OCI-LY7 (cell line): ENCODE measurements around the gene XPNPEP1. TPM values are rescaled to one million over a fixed set of nuclear protein-coding genes. Genes with fewer than 3 reads are reported as not detected.

Experiments used
- BruUV-seq: library from RNA; stranded (reverse); fragments of 400-500 nt; replicated peaks from 2 replicates; lab custom pipeline; 2021; lab: Mats Ljungman, UMichigan
- CTCF ChIA-PET: fragments of 300-600 bp; sonication (Branson Sonifier 250); formaldehyde crosslinking; loops from one replicate; lab custom pipeline; 2022; ENCODE audit warnings: antibody characterized with exemption; ENCODE audit not compliant: unreplicated experiment; lab: Charles Lee
- POLR2A ChIA-PET: fragments of 300-600 bp; sonication (Branson Sonifier 250); formaldehyde crosslinking; loops from one replicate; lab custom pipeline; 2022; ENCODE audit warnings: antibody characterized with exemption; lab: Charles Lee
- DNase-seq: peaks from one replicate; pipeline ENCODE4 v3.0.0-alpha.2; 2015; ENCODE audit warnings: low spot score
- H2AFZ ChIP-seq: fragments of 200-600 bp; sonication (generic), shearing (Covaris generic); 2 replicates; pipeline ENCODE4 v1.6.1; 2014; ENCODE audit warnings: mild to moderate bottlenecking, antibody characterized with exemption, low read length, moderate library complexity
- H3K27ac ChIP-seq: fragments of 200-600 bp; sonication (generic); 2 replicates; pipeline ENCODE4 v1.5.1; 2014; ENCODE audit warnings: mixed run types, low read depth, mild to moderate bottlenecking, moderate library complexity, low read length, inconsistent platforms; ENCODE audit not compliant: poor library complexity, severe bottlenecking
- H3K36me3 ChIP-seq: fragments of 200-600 bp; sonication (generic); 2 replicates; pipeline ENCODE4 v1.6.1; 2014; ENCODE audit warnings: mild to moderate bottlenecking, antibody characterized with exemption, low read length, moderate library complexity, mixed read lengths; ENCODE audit not compliant: insufficient read depth
- H3K4me1 ChIP-seq: fragments of 200-600 bp; sonication (generic); 2 replicates; pipeline ENCODE4 v1.5.1; 2014; ENCODE audit warnings: mild to moderate bottlenecking, low read length; ENCODE audit not compliant: insufficient read depth, poor library complexity, severe bottlenecking
- H3K4me2 ChIP-seq: fragments of 200-600 bp; sonication (generic); 2 replicates; pipeline ENCODE4 v1.6.1; 2014; ENCODE audit warnings: mild to moderate bottlenecking, low read length
- H3K4me3 ChIP-seq: fragments of 200-600 bp; sonication (generic); 2 replicates; pipeline ENCODE4 v1.5.1; 2014; ENCODE audit warnings: mild to moderate bottlenecking, low read depth, low read length; ENCODE audit not compliant: poor library complexity, severe bottlenecking
- H3K79me2 ChIP-seq: fragments of 200-600 bp; sonication (generic); 2 replicates; pipeline ENCODE4 v1.6.1; 2016; ENCODE audit warnings: low read depth, mild to moderate bottlenecking, low read length, moderate library complexity, mixed read lengths; ENCODE audit not compliant: insufficient read depth
- H3K9me2 ChIP-seq: fragments of 200-600 bp; sonication (generic); 2 replicates; pipeline ENCODE4 v1.6.1; 2016; ENCODE audit warnings: mild to moderate bottlenecking, low read length, mixed read lengths; ENCODE audit not compliant: insufficient read depth
- H3K9me3 ChIP-seq: fragments of 200-600 bp; sonication (generic); 2 replicates; pipeline ENCODE4 v1.6.1; 2014; ENCODE audit warnings: mild to moderate bottlenecking, mixed run types, low read length, mixed read lengths
- H4K20me1 ChIP-seq: fragments of 200-600 bp; sonication (generic); 2 replicates; pipeline ENCODE4 v1.6.1; 2014; ENCODE audit warnings: mild to moderate bottlenecking, antibody characterized with exemption, low read length, moderate library complexity, mixed read lengths; ENCODE audit not compliant: insufficient read depth
- CTCF ChIP-seq: fragments of 200-600 bp; sonication (generic); conservative IDR thresholded peaks from 2 replicates; pipeline ENCODE4 v1.5.1; 2014; ENCODE audit warnings: mild to moderate bottlenecking, antibody characterized with exemption, low read length, moderate library complexity, mixed read lengths
- EZH2phosphoT487 ChIP-seq: fragments of 200-600 bp; sonication (generic); IDR thresholded peaks from 2 replicates; pipeline ENCODE4 v1.6.1; 2018; ENCODE audit warnings: low read depth, borderline replicate concordance, mild to moderate bottlenecking, mixed run types, antibody characterized with exemption, low read length, moderate library complexity, mixed read lengths
- intact Hi-C: fragments of 100-400 bp; cut with micrococcal nuclease; formaldehyde crosslinking; loops from one replicate; pipeline ENCODE4 v1.10.0; 2022; ENCODE audit not compliant: unreplicated experiment
- total RNA-seq, 2 experiments: library from RNA; depleted of rRNA in 1 of 2; stranded (reverse); fragments of >200 nt in 1 of 2; shearing (Covaris generic) in 1 of 2; gene quantifications; 2 replicates each; pipeline ENCODE4 v1.2.3, GENCODE V29; 2014 to 2022

The XPNPEP1 gene
- total RNA-seq, 2 experiments from 2014 or later = 136 to 237 TPM

DNA sequence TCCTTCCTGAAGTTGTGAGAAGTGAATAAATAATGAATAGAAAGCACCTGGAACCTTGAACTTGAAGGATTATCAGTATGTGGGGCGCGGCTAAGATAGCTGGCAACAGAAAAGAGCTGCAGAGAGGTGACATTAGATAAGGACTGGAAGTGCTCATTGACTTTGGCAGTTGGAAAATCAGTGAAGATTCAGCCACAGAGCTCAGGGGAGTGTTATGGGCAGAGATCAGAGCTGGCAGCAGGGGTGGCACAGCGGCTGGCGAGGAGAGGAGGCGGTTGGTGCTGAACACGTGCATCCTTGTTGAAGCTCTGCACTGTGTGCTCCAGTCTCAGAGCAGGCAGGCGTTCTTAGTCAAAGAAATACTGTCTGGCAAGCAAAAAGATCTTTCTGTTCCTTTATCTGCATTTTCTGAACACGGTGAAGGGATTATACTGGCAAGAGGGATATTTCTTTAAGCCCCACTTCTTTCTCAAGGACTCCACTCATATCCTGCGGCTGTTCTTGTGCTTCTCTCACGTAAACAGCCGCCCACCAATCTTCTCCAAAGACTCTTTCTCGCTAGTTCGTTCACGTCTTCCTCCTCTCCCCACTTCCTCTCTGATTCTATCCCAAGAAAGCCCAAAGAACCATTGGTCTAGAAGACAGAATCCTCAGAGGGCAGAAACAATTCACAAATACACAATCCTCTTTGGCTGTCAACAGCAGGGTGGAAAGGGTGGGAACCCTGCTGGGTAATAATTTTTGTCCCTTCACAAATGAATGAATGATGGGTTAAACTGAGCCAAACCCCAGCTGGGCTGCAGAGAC, 45.8 kb upstream of the XPNPEP1 start:
- TF ChIP-seq EZH2phosphoT487 (no peak), CTCF (no peak)
- Histone ChIP-seq H3K9me3 (no peaks in the 10 kb centered on the region), H3K27ac (no peak overlapping the region), H3K4me1 (no peaks in the 10 kb centered on the region), H4K20me1 (no peaks in the 10 kb centered on the region), H3K79me2 (no peaks in the 10 kb centered on the region), H2AFZ (no peak overlapping the region), H3K4me3 (no peak overlapping the region), H3K36me3 (no peaks in the 10 kb centered on the region), H3K4me2 (no peak overlapping the region), H3K9me2 (no peaks in the 10 kb centered on the region)
- CTCF ChIA-PET = no interaction called here
- no TSS peak for BruUV-seq
- DNase-seq = no peak
- POLR2A ChIA-PET = interaction anchor here (0.7 to 1.4 kb wide), 5 partner anchors 12 to 149 kb away, joined by 3 to 4 read pairs (median 4); no protein-coding TSS in a partner anchor
- intact Hi-C loops = no loop called here

GRCh38 chr10:109967739-109968088, 44.4 kb upstream of the XPNPEP1 start:
- no TSS peak for BruUV-seq

More at GRCh38 chr10:109967739-109968088, 44.4 kb upstream of the XPNPEP1 start:
- ChIA-PET POLR2A (interaction anchor here (0.5 to 1.4 kb wide), 4 partner anchors 10 to 114 kb away, joined by 3 to 4 read pairs (median 4); no protein-coding TSS in a partner anchor), CTCF (no interaction called here)
- TF ChIP-seq CTCF (no peak), EZH2phosphoT487 (no peak)
- no peaks in the 10 kb centered on the region for H3K4me1 ChIP-seq
- no peaks in the 10 kb centered on the region for H3K79me2 ChIP-seq
- H2AFZ ChIP-seq = no peak overlapping the region
- no peak overlapping the region for H3K4me2 ChIP-seq
- no peak for DNase-seq
- H3K4me3 ChIP-seq = no peak overlapping the region
- H3K9me3 ChIP-seq = no peaks in the 10 kb centered on the region
- no peaks in the 10 kb centered on the region for H4K20me1 ChIP-seq
- H3K9me2 ChIP-seq = no peaks in the 10 kb centered on the region
- H3K36me3 ChIP-seq = no peaks in the 10 kb centered on the region
- intact Hi-C loops = no loop called here
- no peak overlapping the region for H3K27ac ChIP-seq
